Stomach smooth muscle (tissue), 2 donors: Measurements from ENCODE around the gene CGGBP1.

ENCODE experiments used
- H3K27ac ChIP-seq: one replicate; pipeline ENCODE4 v1.7.0; 2013; ENCODE audit warnings: mild to moderate bottlenecking, low read length, inconsistent platforms
- H3K27me3 ChIP-seq, 2 donors: one replicate each; pipeline ENCODE4 v1.7.0; 2013; ENCODE audit warnings: low read length in 2 of 2; ENCODE audit not compliant: insufficient read depth in 2 of 2, control insufficient read depth in 1 of 2
- H3K36me3 ChIP-seq, 2 donors: one replicate each; pipeline ENCODE4 v1.7.0; 2013; ENCODE audit warnings: low read length in 2 of 2; ENCODE audit not compliant: control insufficient read depth in 2 of 2, insufficient read depth in 2 of 2
- H3K4me1 ChIP-seq: one replicate; pipeline ENCODE4 v1.7.0; 2013; ENCODE audit warnings: low read length; ENCODE audit not compliant: control insufficient read depth, insufficient read depth
- H3K4me3 ChIP-seq, 2 donors: one replicate each; pipeline ENCODE4 v1.7.0; 2013; ENCODE audit warnings: low read length in 2 of 2
- H3K9ac ChIP-seq, 2 donors: one replicate each; pipeline ENCODE4 v1.7.0; 2013; ENCODE audit warnings: low read length in 2 of 2, mild to moderate bottlenecking in 1 of 2
- H3K9me3 ChIP-seq, 2 donors: one replicate each; pipeline ENCODE4 v1.7.0; 2013; ENCODE audit warnings: low read length in 2 of 2; ENCODE audit not compliant: control insufficient read depth in 2 of 2
- donor health status: healthy.
- donor health status: Pancreatic carcinoma.

CGGBP1 gene

DNA sequence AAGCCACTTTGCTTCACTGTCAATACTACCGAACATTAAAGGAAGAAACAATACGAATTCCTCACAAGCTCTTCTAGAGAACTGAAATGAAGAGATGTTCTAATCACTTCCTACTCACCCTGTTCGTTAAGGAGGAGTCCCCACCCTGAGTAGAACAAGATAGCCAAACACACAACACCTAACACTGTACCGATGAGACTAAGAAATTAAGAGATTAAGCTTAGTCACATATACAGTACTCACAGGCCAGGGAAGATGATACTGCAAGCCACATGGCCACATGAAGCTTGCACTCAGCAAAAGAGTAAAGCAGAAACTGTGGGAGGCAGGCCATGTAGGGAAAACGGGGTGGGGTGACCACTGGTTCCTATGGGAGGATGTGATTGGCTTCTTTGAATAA is 48.0 kb downstream of the CGGBP1 start:
- Histone ChIP-seq H3K36me3 (no peaks in the 10 kb centered on the region), H3K27ac (no peak overlapping the region), H3K9ac (no peak overlapping the region), H3K9me3 (no peaks in the 10 kb centered on the region), H3K27me3 (no peaks in the 10 kb centered on the region), H3K4me1 (no peaks in the 10 kb centered on the region), H3K4me3 (no peak overlapping the region)

DNA sequence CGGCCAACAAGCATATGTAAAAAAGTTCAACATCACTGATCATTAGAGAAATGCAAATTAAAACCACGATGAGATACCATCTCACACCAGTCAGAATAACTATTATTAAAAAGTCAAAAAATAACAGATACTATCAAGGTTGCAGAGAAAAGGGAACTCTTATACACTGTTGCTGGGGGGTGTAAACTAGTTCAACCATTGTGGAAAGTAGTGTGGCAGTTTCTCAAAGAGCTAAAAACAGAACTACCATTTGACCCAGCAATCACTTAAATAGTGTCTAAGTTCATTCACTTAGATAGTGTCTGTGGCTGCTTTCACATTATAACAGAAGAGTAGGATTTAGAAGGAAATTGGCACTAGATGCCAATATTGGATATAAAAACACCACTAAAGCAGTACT is 49.7 kb downstream of the CGGBP1 start:
- no peak overlapping the region for H3K4me3 ChIP-seq
- no peaks in the 10 kb centered on the region for H3K9me3 ChIP-seq
- no peak overlapping the region for H3K9ac ChIP-seq
- H3K27ac ChIP-seq = no peak overlapping the region
- H3K36me3 ChIP-seq = no peaks in the 10 kb centered on the region
- H3K4me1 ChIP-seq = no peaks in the 10 kb centered on the region
- H3K27me3 ChIP-seq = no peaks in the 10 kb centered on the region

GRCh38 chr3:88005066-88005465 is 53.7 kb downstream of the CGGBP1 start:
- H3K9ac ChIP-seq = no peak overlapping the region
- no peaks in the 10 kb centered on the region for H3K36me3 ChIP-seq
- H3K27me3 ChIP-seq = no peaks in the 10 kb centered on the region

GRCh38 chr3:88003115-88003755 is 55.6 kb downstream of the CGGBP1 start:
- Histone ChIP-seq H3K9ac (no peak overlapping the region), H3K9me3 (no peaks in the 10 kb centered on the region), H3K27ac (no peak overlapping the region), H3K4me3 (no peak overlapping the region), H3K4me1 (no peaks in the 10 kb centered on the region), H3K27me3 (no peaks in the 10 kb centered on the region), H3K36me3 (no peaks in the 10 kb centered on the region)

More at GRCh38 chr3:88005066-88005465, 53.7 kb downstream of the CGGBP1 start:
- no peak overlapping the region for H3K27ac ChIP-seq
- no peak overlapping the region for H3K4me3 ChIP-seq
- H3K4me1 ChIP-seq = no peaks in the 10 kb centered on the region
- no peaks in the 10 kb centered on the region for H3K9me3 ChIP-seq

DNA sequence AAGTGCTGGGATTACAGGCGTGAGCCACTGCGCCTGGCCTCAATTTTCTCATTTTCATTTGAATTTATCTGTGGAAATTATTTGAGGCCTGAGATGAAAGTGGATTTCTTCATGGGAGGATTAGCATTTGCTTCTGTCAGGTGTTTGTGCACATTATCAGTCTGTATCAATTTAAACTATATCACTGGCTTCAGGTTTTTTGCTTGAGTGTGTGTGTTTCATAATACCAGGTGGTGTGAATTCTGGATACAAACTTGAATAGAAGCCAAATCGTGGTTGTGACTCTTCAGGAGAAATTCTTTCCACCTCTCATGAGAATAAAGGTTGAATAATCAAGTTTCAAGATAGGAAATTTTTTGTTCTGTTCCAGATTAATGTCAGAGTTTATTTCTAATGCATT is 56.4 kb downstream of the CGGBP1 start:
- no peaks in the 10 kb centered on the region for H3K4me1 ChIP-seq
- H3K36me3 ChIP-seq = no peaks in the 10 kb centered on the region
- H3K9me3 ChIP-seq = no peaks in the 10 kb centered on the region
- no peaks in the 10 kb centered on the region for H3K27me3 ChIP-seq
- H3K4me3 ChIP-seq = no peak overlapping the region
- no peak overlapping the region for H3K27ac ChIP-seq
- no peak overlapping the region for H3K9ac ChIP-seq
